ENCODE results near the gene FRMPD4. TPM values are rescaled to one million over a fixed set of nuclear protein-coding genes. Genes with fewer than 3 reads are reported as not detected.
"Not testable (repeated sequence)": the region's sequence is repeated elsewhere in the genome, so short reads cannot be mapped to it uniquely, and the experiment has no call there.

The FRMPD4 gene
- total RNA-seq, 1 donor = 3.9 TPM

GRCh38 chrX:12488771-12489170 lies 350.5 kb downstream of the FRMPD4 start:
- no peak overlapping the region for H3K4me3 ChIP-seq (ENCODE audit: low read depth, low read length)
- DNase-seq (ENCODE audit: low read depth) = no peak
- TF ChIP-seq, protein P1, sequence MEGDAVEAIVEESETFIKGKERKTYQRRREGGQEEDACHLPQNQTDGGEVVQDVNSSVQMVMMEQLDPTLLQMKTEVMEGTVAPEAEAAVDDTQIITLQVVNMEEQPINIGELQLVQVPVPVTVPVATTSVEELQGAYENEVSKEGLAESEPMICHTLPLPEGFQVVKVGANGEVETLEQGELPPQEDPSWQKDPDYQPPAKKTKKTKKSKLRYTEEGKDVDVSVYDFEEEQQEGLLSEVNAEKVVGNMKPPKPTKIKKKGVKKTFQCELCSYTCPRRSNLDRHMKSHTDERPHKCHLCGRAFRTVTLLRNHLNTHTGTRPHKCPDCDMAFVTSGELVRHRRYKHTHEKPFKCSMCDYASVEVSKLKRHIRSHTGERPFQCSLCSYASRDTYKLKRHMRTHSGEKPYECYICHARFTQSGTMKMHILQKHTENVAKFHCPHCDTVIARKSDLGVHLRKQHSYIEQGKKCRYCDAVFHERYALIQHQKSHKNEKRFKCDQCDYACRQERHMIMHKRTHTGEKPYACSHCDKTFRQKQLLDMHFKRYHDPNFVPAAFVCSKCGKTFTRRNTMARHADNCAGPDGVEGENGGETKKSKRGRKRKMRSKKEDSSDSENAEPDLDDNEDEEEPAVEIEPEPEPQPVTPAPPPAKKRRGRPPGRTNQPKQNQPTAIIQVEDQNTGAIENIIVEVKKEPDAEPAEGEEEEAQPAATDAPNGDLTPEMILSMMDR (IDR thresholded peaks at IDR 0.05; ENCODE audit: insufficient read depth, low read depth, low read length) = no peak

DNA sequence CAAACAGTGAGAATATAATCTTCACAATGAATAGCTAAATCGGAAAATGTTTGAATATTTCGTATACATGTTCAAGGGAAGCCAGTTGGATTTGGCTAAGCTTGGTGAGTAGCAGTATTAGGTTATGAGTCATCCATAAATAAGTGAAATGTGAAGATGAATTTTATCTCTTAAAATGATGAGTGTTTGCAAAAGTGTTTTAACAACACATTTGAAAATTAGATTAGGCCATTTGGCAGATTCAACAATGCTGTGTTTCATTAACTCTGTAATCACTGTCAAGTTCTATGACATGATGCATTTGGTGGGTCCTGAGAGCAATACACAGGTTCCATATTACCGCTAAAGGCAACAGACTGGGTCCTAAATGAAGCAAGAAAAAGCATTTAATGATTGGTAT lies 351.1 kb downstream of the FRMPD4 start:
- TF ChIP-seq, protein P1 (IDR thresholded peaks at IDR 0.05; ENCODE audit: insufficient read depth, low read depth, low read length) = no peak
- DNase-seq (ENCODE audit: low read depth) = no peak
- no peak overlapping the region for H3K4me3 ChIP-seq (ENCODE audit: low read depth, low read length)

DNA sequence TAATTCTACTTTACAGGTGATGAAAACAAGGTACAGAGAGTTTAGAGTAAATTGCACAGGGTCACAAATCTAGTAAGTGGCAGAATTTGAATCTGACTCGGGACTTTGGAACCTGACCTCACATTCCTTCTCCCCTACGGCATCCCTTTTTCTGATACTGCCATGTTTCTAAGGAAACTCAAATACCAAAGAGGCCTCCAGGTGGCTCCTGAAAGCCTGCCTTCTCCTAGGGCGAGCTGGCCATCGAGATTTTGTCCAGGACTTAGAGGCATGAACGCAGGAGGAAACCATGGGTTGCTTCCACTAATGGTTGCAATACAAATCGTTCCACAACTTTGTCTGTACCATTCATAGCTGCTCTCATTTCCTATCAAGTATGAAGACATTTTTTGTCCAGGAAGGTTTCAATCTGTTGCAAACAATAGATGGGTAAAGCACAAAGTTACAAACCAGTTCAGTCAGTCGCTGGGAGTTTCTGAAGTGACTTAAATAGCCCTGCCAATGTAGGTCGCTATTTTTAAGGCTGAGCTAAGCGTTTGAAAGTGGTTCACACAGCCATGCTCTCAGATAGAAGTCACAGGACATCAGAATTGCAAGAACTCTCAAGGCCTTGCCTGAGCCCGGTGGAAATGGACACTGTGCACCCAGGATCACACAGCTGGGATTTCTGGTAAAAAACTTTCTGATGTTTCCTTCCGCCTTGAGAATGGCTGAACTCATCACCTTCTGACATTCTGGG lies 356.3 kb downstream of the FRMPD4 start:
- no peak overlapping the region for H3K4me3 ChIP-seq (ENCODE audit: low read depth, low read length)
- no peak for DNase-seq (ENCODE audit: low read depth)
- TF ChIP-seq, protein P1 (IDR thresholded peaks at IDR 0.05; ENCODE audit: insufficient read depth, low read depth, low read length) = no peak

- TF ChIP-seq, protein P1 (IDR thresholded peaks at IDR 0.05; ENCODE audit: insufficient read depth, low read depth, low read length) = no peak
- no peak for DNase-seq (ENCODE audit: low read depth)
- no peak overlapping the region for H3K4me3 ChIP-seq (ENCODE audit: low read depth, low read length)
Observed at GRCh38 chrX:12496343-12496742, 358.1 kb downstream of the FRMPD4 start.

DNA sequence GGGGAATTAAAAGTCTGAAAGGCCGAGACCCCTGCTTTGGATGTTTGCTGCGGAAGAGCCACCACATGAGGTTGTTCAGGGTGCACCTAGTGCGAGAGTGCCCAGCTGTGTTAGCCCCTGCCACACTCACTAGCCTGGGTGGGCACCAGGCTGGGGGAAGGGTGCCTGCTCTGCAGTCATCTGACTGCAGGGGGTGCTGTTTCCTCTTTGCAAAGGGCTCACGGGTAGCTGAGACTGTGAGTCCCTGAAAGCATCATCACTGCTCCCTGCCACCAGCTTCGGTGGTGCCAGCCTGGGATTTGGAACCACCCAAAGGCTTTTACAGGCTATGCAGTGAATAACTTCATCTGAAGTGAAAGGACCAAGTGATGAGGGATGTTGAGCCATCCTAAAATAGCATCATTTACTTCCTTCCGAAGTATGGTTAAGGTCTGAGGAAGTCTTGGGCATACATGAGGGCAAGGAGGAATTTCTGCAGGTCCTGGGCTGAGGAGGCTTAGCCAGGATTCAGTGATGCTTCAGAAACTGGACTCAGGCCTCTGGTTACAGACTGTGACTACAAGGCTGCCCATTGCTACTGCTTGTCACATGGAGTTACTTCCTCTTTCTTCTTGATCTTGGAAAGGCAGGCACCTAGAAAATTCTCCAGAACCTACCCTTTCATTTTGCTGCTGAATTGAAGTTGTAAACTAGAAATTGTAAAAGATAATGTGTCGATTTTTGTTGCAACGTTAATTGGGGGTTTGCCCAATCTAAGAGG lies 359.7 kb downstream of the FRMPD4 start:
- no peak for DNase-seq (ENCODE audit: low read depth)
- no peak overlapping the region for H3K4me3 ChIP-seq (ENCODE audit: low read depth, low read length)
- TF ChIP-seq, protein P1 (IDR thresholded peaks at IDR 0.05; ENCODE audit: insufficient read depth, low read depth, low read length) = peak; percentile 26

GRCh38 chrX:12505127-12505526 lies 366.9 kb downstream of the FRMPD4 start:
- TF ChIP-seq, protein P1 (IDR thresholded peaks at IDR 0.05; ENCODE audit: insufficient read depth, low read depth, low read length) = no peak
- no peak overlapping the region for H3K4me3 ChIP-seq (ENCODE audit: low read depth, low read length)
- DNase-seq (ENCODE audit: low read depth) = no peak

DNA sequence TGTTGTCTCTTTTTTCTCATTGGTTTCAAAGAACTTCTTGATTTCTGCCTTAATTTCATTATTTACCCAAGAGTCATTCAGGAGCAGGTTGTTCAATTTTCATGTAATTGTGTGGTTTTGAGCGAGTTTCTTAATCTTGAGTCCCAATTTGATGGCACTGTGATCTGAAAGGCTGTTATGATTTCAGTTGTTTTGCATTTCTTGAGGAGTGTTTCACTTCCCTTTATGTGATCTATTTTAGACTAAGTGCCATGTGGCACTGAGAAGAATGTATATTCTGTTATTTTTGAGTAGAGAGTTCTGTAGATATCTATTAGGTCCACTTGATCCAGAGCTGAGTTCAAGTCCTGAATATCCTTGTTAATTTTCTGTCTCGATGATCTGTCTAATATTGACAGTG lies 377.1 kb downstream of the FRMPD4 start:
- H3K4me3 ChIP-seq (ENCODE audit: low read depth, low read length); DNase-seq (ENCODE audit: low read depth): not testable (repeated sequence)

Data from fibroblast of villous mesenchyme (primary cell).